Endothelial cell of umbilical vein (primary cell): ENCODE results near the gene MAP3K13. TPM values are rescaled to one million over a fixed set of nuclear protein-coding genes. Genes with fewer than 3 reads are reported as not detected.
A peak's percentile ranks its signal among the peaks of the same experiment; 100 is the strongest.

Experiments
- BruUV-seq: library from RNA; stranded (reverse); fragments of 400-500 nt; replicated peaks from 2 replicates; lab custom pipeline; 2021; lab: Mats Ljungman, UMichigan
- CTCF ChIA-PET: fragments of 300-600, 350-600 bp; sonication (Branson Sonifier 250); formaldehyde crosslinking; loops from one replicate; lab custom pipeline; 2021; ENCODE audit warnings: antibody characterized with exemption, inconsistent platforms; lab: Charles Lee
- POLR2A ChIA-PET: fragments of 300-600, 350-600 bp; sonication (Branson Sonifier 250); formaldehyde crosslinking; loops from one replicate; lab custom pipeline; 2021; ENCODE audit warnings: antibody characterized with exemption, inconsistent platforms; lab: Charles Lee
- DNase-seq: peaks from one replicate; pipeline ENCODE4 v3.0.0-alpha.2; 2011; ENCODE audit warnings: low read depth, low spot score
- FAIRE-seq: peaks from 2 replicates; lab custom pipeline; 2011; peaks lifted over from hg19 to GRCh38; lab: Jason Lieb, UNC
- H2AFZ ChIP-seq: 2 replicates; pipeline ENCODE4 v1.6.0; 2012; ENCODE audit warnings: low read depth, low read length, control low read depth, inconsistent platforms
- H3K27ac ChIP-seq: 2 replicates; pipeline ENCODE4 v1.5.1; 2011; ENCODE audit warnings: low read depth, mild to moderate bottlenecking, control low read depth, low read length, moderate library complexity; ENCODE audit not compliant: insufficient read depth
- H3K27me3 ChIP-seq, 2 experiments: 2 replicates each; pipeline versions ENCODE4 v1.6.0 to v1.6.1; 2011; ENCODE audit warnings: low read length in 2 of 2, mixed read lengths in 1 of 2; ENCODE audit not compliant: control insufficient read depth in 2 of 2, insufficient read depth in 2 of 2
- H3K36me3 ChIP-seq, 2 experiments: 2 replicates in 1 of 2; 3 replicates in 1 of 2; pipeline ENCODE4 v1.5.1; 2011; ENCODE audit warnings: low read length in 2 of 2, mild to moderate bottlenecking in 1 of 2, moderate library complexity in 1 of 2; ENCODE audit not compliant: control insufficient read depth in 2 of 2, insufficient read depth in 2 of 2; ENCODE audit errors: extremely low read depth in 1 of 2
- H3K4me1 ChIP-seq: 3 replicates; pipeline ENCODE4 v1.5.1; 2011; ENCODE audit warnings: mild to moderate bottlenecking, low read length; ENCODE audit not compliant: control insufficient read depth, insufficient read depth; ENCODE audit errors: extremely low read depth
- H3K4me2 ChIP-seq: 2 replicates; pipeline ENCODE4 v1.6.1; 2011; ENCODE audit warnings: low read length, control low read depth, mixed read lengths; ENCODE audit not compliant: insufficient read depth
- H3K4me3 ChIP-seq, 3 experiments: fragments of 200-600 bp in 1 of 3; sonication (generic), shearing (Covaris generic) in 1 of 3; replicated peaks in 1 of 3; 2 replicates each; pipeline ENCODE4 v1.5.1; 2011 to 2016; ENCODE audit warnings: control low read depth in 3 of 3, low read length in 3 of 3, mild to moderate bottlenecking in 2 of 3, inconsistent platforms in 1 of 3, low read depth in 1 of 3, moderate library complexity in 1 of 3; ENCODE audit not compliant: insufficient read depth in 1 of 3
- H3K79me2 ChIP-seq: 2 replicates; pipeline ENCODE4 v1.6.0; 2012; ENCODE audit warnings: low read length, inconsistent platforms; ENCODE audit not compliant: control insufficient read depth, insufficient read depth
- H3K9ac ChIP-seq: replicated peaks from 2 replicates; pipeline ENCODE3; 2011; ENCODE audit warnings: low read length, control low read depth; ENCODE audit not compliant: insufficient read depth; ENCODE audit errors: extremely low read depth
- H3K9me1 ChIP-seq: replicated peaks from 3 replicates; pipeline ENCODE4 v1.6.0; 2011; ENCODE audit warnings: mild to moderate bottlenecking, low read length; ENCODE audit not compliant: control insufficient read depth, insufficient read depth; ENCODE audit errors: extremely low read depth
- H3K9me3 ChIP-seq: replicated peaks from 2 replicates; pipeline ENCODE4 v1.5.1; 2012; ENCODE audit warnings: low read length, inconsistent platforms; ENCODE audit not compliant: control insufficient read depth, insufficient read depth
- H4K20me1 ChIP-seq: replicated peaks from 2 replicates; pipeline ENCODE3; 2011; ENCODE audit warnings: mild to moderate bottlenecking, low read length; ENCODE audit not compliant: control insufficient read depth, insufficient read depth; ENCODE audit errors: extremely low read depth
- CTCF ChIP-seq, 2 donors: IDR thresholded peaks; 1 replicate in 1 of 2; 2 replicates in 1 of 2; pipeline ENCODE4 v1.5.1; 2011; ENCODE audit warnings: low read length in 2 of 2, mild to moderate bottlenecking in 2 of 2, moderate library complexity in 2 of 2, control low read depth in 1 of 2, inconsistent platforms in 1 of 2, low read depth in 1 of 2; ENCODE audit not compliant: insufficient read depth in 1 of 2; ENCODE audit errors: extremely low read depth in 1 of 2
- EZH2 ChIP-seq: IDR thresholded peaks from 2 replicates; pipeline ENCODE4 v1.6.1; 2012; ENCODE audit warnings: borderline replicate concordance, low read depth, mild to moderate bottlenecking, moderate library complexity, low read length, inconsistent platforms; ENCODE audit not compliant: severe bottlenecking
- JUN ChIP-seq: IDR thresholded peaks from 2 replicates; pipeline ENCODE4 v1.6.1; 2011; ENCODE audit warnings: borderline replicate concordance, low read depth; ENCODE audit not compliant: insufficient read length, insufficient read depth
- MAX ChIP-seq: IDR thresholded peaks from 2 replicates; pipeline ENCODE4 v1.6.1; 2011; ENCODE audit not compliant: insufficient read depth, insufficient read length
- MYC ChIP-seq: IDR thresholded peaks from one replicate; pipeline ENCODE4 v1.6.1; 2011; ENCODE audit warnings: mild to moderate bottlenecking, low read depth, low read length
- POLR2A ChIP-seq: IDR thresholded peaks from 2 replicates; pipeline ENCODE4 v1.6.1; 2012; ENCODE audit warnings: low read depth, mild to moderate bottlenecking, control low read depth, low read length
- POLR2AphosphoS5 ChIP-seq: IDR thresholded peaks from 2 replicates; pipeline ENCODE4 v1.6.1; 2012; ENCODE audit warnings: low read depth, mild to moderate bottlenecking, control low read depth, low read length, moderate library complexity; ENCODE audit not compliant: insufficient read depth
- dilution Hi-C: fragments of 300-500 bp; cut with MboI; formaldehyde crosslinking; loops from one replicate; pipeline ENCODE4 v1.15.0; 2019; ENCODE audit warnings: low sequenced_read_pairs; ENCODE audit not compliant: extremely low pct_ligation_motif_present
- intact Hi-C: fragments of 100-400 bp; cut with micrococcal nuclease; formaldehyde crosslinking; loops from one replicate; pipeline ENCODE4 v1.10.0; 2022
- polyA plus RNA-seq, 4 experiments: library from polyadenylated mRNA; depleted of rRNA in 3 of 4; stranded (reverse) in 3 of 4; unstranded in 1 of 4; fragments of >200 nt; gene quantifications; 2 replicates each; pipeline versions ENCODE4 v1.2.1 to v1.2.3, GENCODE V29; 2011 to 2012; ENCODE audit warnings: missing spikeins in 1 of 4
- total RNA-seq: library from RNA; stranded (reverse); gene quantifications from 2 replicates; pipeline ENCODE4 v1.2.3, GENCODE V29; 2021

Gene MAP3K13
- total and polyA plus RNA-seq, 2 donors (not counting 3 experiments of a cell fraction or from before 2014, with no cell fraction given) = 6.2 to 15.4 TPM

GRCh38 chr3:185353823-185354614 is 8.9 kb upstream of the MAP3K13 start:
- Histone ChIP-seq H3K4me1 (no peaks in the 10 kb centered on the region), H3K27ac (no peak overlapping the region), H3K79me2 (no peaks in the 10 kb centered on the region), H4K20me1 (no peaks in the 10 kb centered on the region), H2AFZ (no peak overlapping the region), H3K9ac (no peak overlapping the region), H3K36me3 (no peaks in the 10 kb centered on the region), H3K9me1 (no peaks in the 10 kb centered on the region), H3K4me3 (no peak overlapping the region), H3K27me3 (peaks cover 0 to 3% of the 10 kb centered on the region in 2 experiments), H3K9me3 (no peaks in the 10 kb centered on the region), H3K4me2 (no peak overlapping the region)
- POLR2A ChIA-PET = no interaction called here
- peak; percentile 57 for FAIRE-seq
- TF ChIP-seq MYC (no peak), CTCF (IDR thresholded peaks at IDR 0.05; ENCODE audit: extremely low read depth in 1 of 2, insufficient read depth in 1 of 2, low read depth in 1 of 2, low read length in 2 of 2) (peak; percentile 53 to 81)
- DNase-seq = peak; percentile 68
- intact Hi-C loops (loop anchor here (1.0 kb wide), 1 partner anchor 204 kb away; no protein-coding TSS in a partner anchor), dilution Hi-C loops (no loop called here)
- CTCF ChIA-PET = interaction anchor here (1.9 kb wide), 1 partner anchor 205 kb away, joined by 5 read pairs; no protein-coding TSS in a partner anchor
- no TSS peak for BruUV-seq

GRCh38 chr3:185356499-185356898 is 6.4 kb upstream of the MAP3K13 start:
- POLR2A ChIA-PET = no interaction called here
- DNase-seq (no peak), FAIRE-seq (no peak)
- H3K4me1 ChIP-seq = no peaks in the 10 kb centered on the region
- H3K4me3 ChIP-seq = no peak overlapping the region
- H3K9ac ChIP-seq = no peak overlapping the region
- CTCF ChIA-PET = interaction anchor here (0.7 to 2.2 kb wide), 2 partner anchors 11 to 203 kb away, joined by 3 to 8 read pairs; no protein-coding TSS in a partner anchor
- no peaks in the 10 kb centered on the region for H3K9me1 ChIP-seq
- H3K27ac ChIP-seq = no peak overlapping the region
- intact Hi-C loops (no loop called here), dilution Hi-C loops (no loop called here)
- H3K9me3 ChIP-seq = no peaks in the 10 kb centered on the region
- H3K27me3 ChIP-seq = peaks cover 0 to 3% of the 10 kb centered on the region in 2 experiments
- H3K79me2 ChIP-seq = no peaks in the 10 kb centered on the region
- H2AFZ ChIP-seq = no peak overlapping the region
- H3K36me3 ChIP-seq = no peaks in the 10 kb centered on the region
- TF ChIP-seq POLR2A (no peak), MYC (no peak), MAX (no peak), JUN (no peak), POLR2AphosphoS5 (no peak), EZH2 (no peak)
- BruUV-seq = no TSS peak
- no peak overlapping the region for H3K4me2 ChIP-seq
- no peaks in the 10 kb centered on the region for H4K20me1 ChIP-seq
